Stimulated activated naive CD8-positive, alpha-beta T cell treated with anti-CD3 and anti-CD28 coated beads, Interleukin-15, amount 100 ng/mL, for 72 hours (primary cell): ENCODE measurements around the gene LYZ.
"Not testable (repeated sequence)": the region's sequence is repeated elsewhere in the genome, so short reads cannot be mapped to it uniquely, and the experiment has no call there.

Source experiments
- ATAC-seq: fragments of 150-1000 bp; cut with Tn5 transposase; 2 replicates; pipeline ENCODE4 v1.10.0; 2021; ENCODE audit warnings: mild to moderate bottlenecking, moderate library complexity
- DNase-seq, 2 donors: peaks; one replicate each; pipeline ENCODE4 v3.0.0; 2021 to 2022
- H3K27ac Mint-ChIP-seq, 2 donors: one replicate each; pipeline ENCODE4 v1.8.0; 2022; ENCODE audit warnings: mild to moderate bottlenecking in 2 of 2, mixed read lengths in 2 of 2, moderate library complexity in 2 of 2
- H3K27me3 Mint-ChIP-seq: one replicate; pipeline ENCODE4 v1.8.0; 2022; ENCODE audit warnings: mixed read lengths
- H3K4me1 Mint-ChIP-seq: one replicate; pipeline ENCODE4 v1.8.0; 2022; ENCODE audit warnings: mild to moderate bottlenecking, mixed read lengths
- H3K4me3 Mint-ChIP-seq, 2 donors: one replicate each; pipeline ENCODE4 v1.8.0; 2022; ENCODE audit warnings: mild to moderate bottlenecking in 2 of 2, mixed read lengths in 2 of 2, moderate library complexity in 1 of 2
- H3K9me3 Mint-ChIP-seq, 2 donors: one replicate each; pipeline ENCODE4 v1.8.0; 2022; ENCODE audit warnings: mixed read lengths in 2 of 2

LYZ gene

DNA sequence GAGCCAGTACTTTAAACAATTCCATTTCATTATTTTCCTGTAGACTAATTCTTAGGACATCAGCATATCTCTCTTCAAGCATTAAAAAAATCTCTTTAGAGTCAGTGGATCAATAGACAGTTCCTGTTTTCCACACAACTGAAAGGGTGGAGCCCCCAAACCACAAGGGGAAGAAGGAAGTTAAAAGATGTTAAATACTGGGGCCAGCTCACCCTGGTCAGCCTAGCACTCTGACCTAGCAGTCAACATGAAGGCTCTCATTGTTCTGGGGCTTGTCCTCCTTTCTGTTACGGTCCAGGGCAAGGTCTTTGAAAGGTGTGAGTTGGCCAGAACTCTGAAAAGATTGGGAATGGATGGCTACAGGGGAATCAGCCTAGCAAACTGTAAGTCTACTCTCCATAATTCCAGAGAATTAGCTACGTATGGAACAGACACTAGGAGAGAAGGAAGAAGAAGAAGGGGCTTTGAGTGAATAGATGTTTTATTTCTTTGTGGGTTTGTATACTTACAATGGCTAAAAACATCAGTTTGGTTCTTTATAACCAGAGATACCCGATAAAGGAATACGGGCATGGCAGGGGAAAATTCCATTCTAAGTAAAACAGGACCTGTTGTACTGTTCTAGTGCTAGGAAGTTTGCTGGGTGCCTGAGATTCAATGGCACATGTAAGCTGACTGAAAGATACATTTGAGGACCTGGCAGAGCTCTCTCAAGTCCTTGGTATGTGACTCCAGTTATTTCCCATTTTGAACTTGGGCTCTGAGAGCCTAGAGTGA is at the start of gene LYZ:
Gene LYZ (plus strand): TSS at position 220 of the 777 bp plus-strand sequence. CDS start 28 bp downstream, at position 248.
- Mint-ChIP-seq H3K4me3 (no peak within 1 kb of the TSS), H3K9me3 (no peaks in the 10 kb centered on the region)

DNA sequence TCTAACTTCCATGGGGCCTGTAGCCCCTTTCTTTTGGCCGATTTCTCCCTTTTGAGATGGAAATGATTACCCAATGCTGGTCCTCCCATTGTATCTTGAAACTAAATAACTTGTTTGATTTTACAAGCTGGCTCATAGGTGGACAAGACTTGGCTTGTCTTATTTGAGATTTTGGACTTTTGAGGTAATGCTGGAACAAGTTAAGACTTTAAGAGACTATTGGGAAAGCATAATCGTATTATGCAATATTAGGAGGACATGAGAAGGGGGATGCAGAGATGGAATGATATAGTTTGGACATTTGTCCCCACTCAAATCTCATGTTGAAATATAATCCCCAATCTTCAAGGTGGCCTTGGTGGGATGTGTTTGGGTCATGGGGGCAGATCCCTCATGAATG is 49.2 kb upstream of the LYZ start:
- DNase-seq (no peak), ATAC-seq (no peak)
- peaks cover 5 to 8% of the 10 kb centered on the region in 2 donors for H3K9me3 Mint-ChIP-seq
- peaks cover 21% of the 10 kb centered on the region for H3K27me3 Mint-ChIP-seq
- H3K27ac Mint-ChIP-seq: no peak overlapping the region
- no peaks in the 10 kb centered on the region for H3K4me1 Mint-ChIP-seq
- no peak overlapping the region for H3K4me3 Mint-ChIP-seq

More for the DNA sequence above, at the start of gene LYZ:
- DNase-seq (no peak), ATAC-seq (no peak)
- Mint-ChIP-seq H3K27ac (no peak within 1 kb of the TSS), H3K27me3 (peaks cover 6% of the 10 kb centered on the region), H3K4me1 (no peaks in the 10 kb centered on the region)

DNA sequence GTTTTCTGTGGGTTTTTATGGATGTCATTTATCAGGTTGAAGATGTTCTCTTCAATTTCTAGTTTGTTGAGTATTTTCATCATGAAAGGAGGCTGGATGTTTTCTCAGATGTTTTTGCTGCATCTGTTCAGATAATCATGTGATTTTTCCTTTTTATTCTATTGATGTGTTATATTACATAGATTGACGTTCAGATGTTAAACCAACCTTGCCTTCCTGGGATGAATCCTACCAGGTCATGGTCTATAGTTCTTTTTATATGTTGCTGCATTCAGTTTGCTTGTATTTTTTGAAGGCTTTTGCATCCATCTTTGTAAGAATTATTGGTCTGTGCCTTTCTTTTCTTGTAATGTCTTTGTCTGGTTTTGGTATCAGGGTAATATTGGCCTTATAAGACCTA is 43.9 kb upstream of the LYZ start:
- H3K27ac Mint-ChIP-seq: no peak overlapping the region
- H3K4me3 Mint-ChIP-seq: no peak overlapping the region
- peaks cover 11 to 13% of the 10 kb centered on the region in 2 donors for H3K9me3 Mint-ChIP-seq
- ATAC-seq (no peak), DNase-seq (no peak)
- H3K4me1 Mint-ChIP-seq: no peaks in the 10 kb centered on the region
- no peaks in the 10 kb centered on the region for H3K27me3 Mint-ChIP-seq

DNA sequence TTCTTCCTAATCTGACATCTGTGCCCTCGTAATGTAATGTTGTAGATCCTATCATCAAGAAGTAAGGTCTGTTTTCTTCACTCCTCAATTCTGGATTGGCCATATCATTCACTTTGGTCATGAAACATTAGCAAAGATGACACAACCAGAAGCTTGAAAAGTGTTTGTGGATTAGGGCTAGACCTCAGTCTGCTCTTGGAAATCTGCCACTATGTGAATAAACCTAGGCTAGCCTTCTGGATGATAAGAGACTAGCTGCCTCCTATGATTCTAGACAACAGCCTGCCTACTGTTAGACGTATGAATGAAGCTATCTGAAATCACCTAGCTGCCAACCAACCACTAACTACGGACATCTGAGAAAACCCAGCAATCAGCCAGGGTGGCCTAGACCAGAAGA is 38.7 kb upstream of the LYZ start:
- ATAC-seq: no peak
- no peak overlapping the region for H3K27ac Mint-ChIP-seq

DNA sequence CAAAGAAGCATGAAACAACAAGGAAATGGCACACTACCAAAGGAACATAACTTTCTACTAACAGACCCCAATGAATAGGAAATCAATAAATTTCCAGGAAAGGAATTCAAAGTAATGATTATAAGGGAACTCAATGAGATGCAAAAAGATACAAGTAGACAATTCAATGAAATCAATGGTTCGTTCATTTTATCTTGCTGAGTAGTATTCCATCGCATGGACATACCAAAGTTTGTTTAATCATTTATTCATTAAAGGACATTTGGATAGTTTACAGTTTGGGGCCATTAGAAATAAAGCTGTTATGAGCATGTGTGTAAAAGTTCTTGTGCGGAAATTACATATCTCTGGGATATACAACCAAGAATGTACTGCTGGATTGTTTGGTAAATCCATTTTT is 35.0 kb upstream of the LYZ start:
- no peak for ATAC-seq
- H3K4me3 Mint-ChIP-seq: no peak overlapping the region

More for the DNA sequence above, 38.7 kb upstream of the LYZ start:
- no peak overlapping the region for H3K4me3 Mint-ChIP-seq
- peaks cover 10 to 11% of the 10 kb centered on the region in 2 donors for H3K9me3 Mint-ChIP-seq
- no peaks in the 10 kb centered on the region for H3K27me3 Mint-ChIP-seq
- DNase-seq: no peak
- H3K4me1 Mint-ChIP-seq: no peaks in the 10 kb centered on the region

DNA sequence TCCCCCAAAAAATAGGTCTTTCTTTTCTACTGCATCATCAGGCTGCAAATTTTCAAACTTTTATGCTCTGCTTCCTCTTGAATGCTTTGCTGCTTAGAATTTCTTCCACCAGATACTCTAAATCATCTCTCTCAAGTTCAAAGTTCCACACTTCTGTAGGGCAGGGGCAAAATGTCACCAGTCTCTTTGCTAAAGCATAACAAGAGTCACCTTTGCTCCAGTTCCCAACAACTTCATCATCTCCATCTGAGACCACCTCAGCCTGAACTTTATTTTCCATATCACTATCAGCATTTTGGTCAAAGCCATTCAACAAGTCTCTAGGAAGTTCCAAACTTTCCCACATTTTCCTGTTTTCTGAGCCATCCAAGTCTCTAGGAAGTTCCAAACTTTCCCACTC is 31.4 kb upstream of the LYZ start:
- not testable (repeated sequence) for H3K4me3 Mint-ChIP-seq, DNase-seq

More for the DNA sequence above, 35.0 kb upstream of the LYZ start:
- Mint-ChIP-seq H3K4me1 (no peaks in the 10 kb centered on the region), H3K27ac (no peak overlapping the region), H3K27me3 (no peaks in the 10 kb centered on the region), H3K9me3 (peaks cover 18 to 27% of the 10 kb centered on the region in 2 donors)
- no peak for DNase-seq

DNA sequence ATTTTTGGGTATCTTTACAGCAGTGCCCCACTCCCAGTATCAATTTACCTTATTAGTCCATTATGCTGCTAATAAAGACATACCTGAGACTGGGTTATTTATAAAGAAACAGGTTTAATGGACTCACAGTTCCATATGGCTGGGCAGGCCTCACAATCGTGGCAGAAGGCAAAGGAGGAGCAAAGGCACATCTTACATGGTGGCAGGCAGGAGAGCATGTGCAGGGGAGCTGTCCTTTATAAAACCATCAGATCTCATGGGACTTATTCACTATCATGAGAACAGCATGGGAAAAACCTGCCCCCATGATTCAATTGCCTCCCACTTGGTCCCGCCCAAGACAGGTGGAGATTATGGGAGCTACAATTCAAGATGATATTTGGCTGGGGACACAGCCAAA is 30.9 kb upstream of the LYZ start:
- H3K27ac Mint-ChIP-seq, DNase-seq, ATAC-seq, H3K4me1 Mint-ChIP-seq, H3K4me3 Mint-ChIP-seq: not testable (repeated sequence)
- H3K27me3 Mint-ChIP-seq: peaks cover 10% of the 10 kb centered on the region
- H3K9me3 Mint-ChIP-seq: peaks cover 29 to 32% of the 10 kb centered on the region in 2 donors

More for the DNA sequence above, 31.4 kb upstream of the LYZ start:
- H3K27ac Mint-ChIP-seq, H3K4me1 Mint-ChIP-seq, ATAC-seq: not testable (repeated sequence)
- Mint-ChIP-seq H3K9me3 (peaks cover 29 to 32% of the 10 kb centered on the region in 2 donors), H3K27me3 (peaks cover 10% of the 10 kb centered on the region)

DNA sequence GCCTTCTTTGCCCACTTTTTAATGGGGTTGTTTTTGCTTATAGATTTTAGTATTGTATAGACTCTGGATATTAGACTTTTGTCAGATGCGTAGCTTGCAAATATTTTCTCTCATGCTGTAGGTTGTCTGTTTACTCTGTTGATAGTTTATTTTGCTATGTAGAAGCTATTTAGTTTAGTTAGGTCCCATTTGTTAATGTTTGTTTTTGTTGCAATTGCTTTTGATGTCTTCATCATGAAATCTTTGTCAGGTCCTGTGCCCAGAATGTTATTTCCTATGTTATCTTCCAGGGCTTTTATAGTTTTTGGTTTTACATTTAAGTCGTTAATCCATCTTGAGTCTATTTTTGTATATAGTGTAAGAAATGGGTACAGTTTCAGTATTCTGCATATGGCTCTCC is 30.0 kb upstream of the LYZ start:
- peaks cover 29 to 32% of the 10 kb centered on the region in 2 donors for H3K9me3 Mint-ChIP-seq
- H3K27ac Mint-ChIP-seq: no peak overlapping the region
- peaks cover 10% of the 10 kb centered on the region for H3K27me3 Mint-ChIP-seq
- DNase-seq (no peak), ATAC-seq (no peak)
- H3K4me1 Mint-ChIP-seq: no peaks in the 10 kb centered on the region
- no peak overlapping the region for H3K4me3 Mint-ChIP-seq

DNA sequence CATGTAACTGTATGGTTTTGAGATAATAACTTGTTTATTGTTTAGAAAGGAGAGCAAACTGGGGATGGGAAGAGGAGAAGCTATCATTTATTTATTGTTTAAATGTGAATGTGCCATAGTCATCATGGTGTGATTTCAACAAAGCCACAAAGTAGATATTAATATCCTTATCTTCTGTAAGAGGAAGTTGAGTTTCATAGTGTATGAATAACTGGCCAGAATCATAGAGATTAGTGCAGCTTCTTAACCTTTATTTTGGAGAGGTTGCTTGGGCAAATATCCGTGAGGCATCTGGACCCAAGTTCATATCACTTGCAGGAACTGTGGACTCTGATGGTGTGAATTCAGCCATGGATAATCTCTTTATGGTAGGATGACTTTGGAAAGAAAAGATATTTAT is 26.8 kb upstream of the LYZ start:
- peaks cover 10% of the 10 kb centered on the region for H3K27me3 Mint-ChIP-seq
- ATAC-seq (no peak), DNase-seq (no peak)
- peaks cover 19 to 21% of the 10 kb centered on the region in 2 donors for H3K9me3 Mint-ChIP-seq
- no peak overlapping the region for H3K4me3 Mint-ChIP-seq
- H3K27ac Mint-ChIP-seq: no peak overlapping the region
- peaks cover 5% of the 10 kb centered on the region for H3K4me1 Mint-ChIP-seq

DNA sequence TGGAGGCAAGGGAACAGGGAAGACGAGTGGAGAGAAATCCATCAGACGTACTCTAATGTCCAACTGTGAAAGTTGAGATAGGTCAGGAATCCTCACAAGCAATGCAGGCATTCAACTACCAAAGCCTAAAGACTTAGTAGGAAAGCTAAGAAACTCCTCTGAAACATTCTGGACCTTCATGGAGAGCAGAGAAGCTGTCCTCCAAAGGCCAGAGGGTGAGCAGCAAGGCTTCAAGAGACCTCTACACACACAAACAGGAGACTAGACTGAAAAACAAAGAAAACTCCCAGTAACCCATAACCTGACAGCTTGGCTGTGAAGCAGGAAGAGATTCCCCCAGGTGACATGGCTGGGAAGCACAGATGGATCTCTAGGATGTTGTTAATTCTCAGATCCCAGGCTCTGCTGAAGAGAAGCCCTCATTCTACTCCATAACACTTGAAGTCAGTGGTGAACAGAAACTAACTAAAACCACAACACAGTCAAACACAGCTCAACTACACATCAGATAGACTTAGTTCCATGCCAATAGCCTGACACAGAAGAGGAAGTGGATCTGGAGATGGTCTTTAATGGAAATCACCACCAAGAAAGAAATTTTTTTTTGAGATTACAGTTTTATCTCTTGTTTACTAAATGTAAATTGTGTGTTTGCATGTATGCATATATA is 23.2 kb upstream of the LYZ start:
- Mint-ChIP-seq H3K4me1 (peaks cover 19% of the 10 kb centered on the region), H3K27ac (no peak overlapping the region), H3K27me3 (peaks cover 10% of the 10 kb centered on the region), H3K9me3 (peaks cover 0 to 6% of the 10 kb centered on the region in 2 donors), H3K4me3 (no peak overlapping the region)
- DNase-seq: no peak
- ATAC-seq: peak; percentile 71

DNA sequence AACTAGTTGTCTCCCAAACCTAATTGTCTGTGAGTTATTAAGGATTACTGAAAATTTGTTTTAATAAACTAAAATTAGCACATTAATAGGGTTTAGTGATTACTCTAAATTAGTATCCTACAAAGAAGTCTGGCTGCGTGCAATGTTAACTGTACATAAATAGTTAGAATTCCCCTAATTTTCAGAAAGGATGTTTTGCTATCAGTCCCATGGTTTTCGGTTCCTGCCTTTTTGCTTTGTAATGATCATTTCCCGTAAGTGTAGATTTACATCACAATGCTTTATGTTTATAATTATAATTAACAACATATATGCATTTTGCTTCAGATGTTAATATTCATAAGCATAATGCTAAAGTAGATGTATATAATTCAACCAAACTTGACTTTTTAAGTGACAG is 19.8 kb upstream of the LYZ start:
- Mint-ChIP-seq H3K4me1 (peaks cover 40% of the 10 kb centered on the region), H3K4me3 (peak overlapping the region in 1 of 2 donors; percentile 38), H3K27ac (peak overlapping the region in 1 of 2 donors; percentile 40), H3K9me3 (no peaks in the 10 kb centered on the region), H3K27me3 (no peaks in the 10 kb centered on the region)
- DNase-seq: no peak
- ATAC-seq: no peak

DNA sequence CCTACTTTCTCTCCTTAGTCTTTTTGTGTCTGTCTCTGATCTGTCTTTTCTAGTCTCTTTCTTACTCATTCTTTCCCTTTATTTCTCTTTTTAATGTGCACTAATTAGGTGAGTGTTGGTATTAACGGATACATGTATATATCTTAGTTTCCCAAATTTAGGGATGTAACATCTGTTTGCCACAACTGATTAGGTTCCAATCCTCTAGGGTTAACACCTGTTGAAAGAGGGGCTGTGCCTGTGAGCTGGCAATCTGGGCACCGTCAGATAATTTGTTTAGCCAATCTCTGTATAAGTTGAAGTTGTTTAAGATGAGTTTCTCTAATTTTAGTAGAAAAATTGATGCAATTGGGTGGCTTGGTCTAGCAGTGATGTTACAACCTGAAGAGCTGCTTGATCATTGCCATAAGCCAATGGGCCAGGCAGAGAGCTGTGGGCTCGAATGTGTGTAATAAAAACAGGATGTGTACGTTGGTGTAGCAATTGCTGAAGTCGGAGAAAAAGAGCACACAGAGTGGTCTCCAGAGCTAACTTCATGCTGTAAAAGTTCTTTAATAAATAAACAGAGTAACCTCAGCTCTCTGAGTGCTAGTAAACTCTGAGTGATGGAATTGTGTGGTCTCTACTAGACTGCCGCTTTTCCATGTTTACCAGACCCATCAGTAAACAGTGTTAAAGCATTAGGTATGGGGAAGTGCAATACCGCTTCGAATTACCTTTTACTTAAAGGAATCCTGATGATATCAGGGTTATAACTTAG is 18.3 kb upstream of the LYZ start:
- DNase-seq (peak; percentile 8 to 46), ATAC-seq (peak; percentile 66)
- Mint-ChIP-seq H3K4me3 (peak overlapping the region; percentile 81 to 92), H3K4me1 (peaks cover 51% of the 10 kb centered on the region), H3K9me3 (no peaks in the 10 kb centered on the region), H3K27me3 (no peaks in the 10 kb centered on the region), H3K27ac (peak overlapping the region; percentile 95 to 98)

DNA sequence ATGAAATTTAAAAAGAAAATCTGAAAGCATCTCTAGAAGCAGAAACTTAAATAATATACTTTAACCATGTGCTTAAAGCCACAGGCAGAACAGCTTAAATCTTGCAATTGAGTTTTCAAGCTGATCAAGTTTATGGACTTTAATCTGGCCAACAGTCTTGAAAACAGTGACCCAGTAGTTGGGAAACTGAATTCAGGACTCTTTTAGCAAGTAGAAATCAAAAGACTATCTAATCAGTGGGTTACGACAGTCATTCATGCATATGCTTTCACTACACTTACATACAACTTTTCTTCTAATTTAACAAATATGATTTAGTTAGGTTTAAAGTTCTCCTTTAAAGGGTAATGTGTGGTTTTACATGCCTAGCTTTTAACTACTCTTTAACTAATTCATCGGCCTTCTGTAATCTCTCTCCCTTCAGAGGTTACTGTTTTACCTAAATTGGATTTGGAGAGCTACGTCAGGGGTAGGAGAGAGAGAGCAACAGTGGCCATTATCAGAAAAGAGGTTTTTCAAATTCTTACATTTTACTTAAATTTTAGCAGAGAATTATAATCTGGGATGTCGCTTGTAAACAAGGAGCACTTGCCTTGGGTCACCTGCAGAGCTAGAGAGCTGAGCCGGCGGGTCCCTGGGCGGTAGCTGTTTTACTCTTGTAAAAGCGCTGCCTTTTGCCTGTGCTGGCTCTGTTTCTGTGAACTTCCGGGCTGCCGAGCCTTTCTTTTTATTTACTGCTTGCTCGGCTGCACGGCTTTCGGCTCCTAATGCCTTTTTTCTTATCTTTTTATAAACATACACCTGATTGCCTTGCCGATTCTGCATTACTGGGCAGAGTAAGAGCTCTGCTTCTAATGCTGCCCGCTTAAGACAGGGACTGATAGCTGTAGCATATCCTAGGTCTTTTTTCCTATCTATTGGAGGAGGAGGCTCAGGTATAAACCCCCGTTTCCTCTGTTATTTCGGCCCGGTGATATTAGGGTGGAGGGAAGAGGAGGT is 17.4 kb upstream of the LYZ start:
- DNase-seq: peak; percentile 53 to 61
- peak overlapping the region; percentile 95 to 98 for H3K27ac Mint-ChIP-seq

DNA sequence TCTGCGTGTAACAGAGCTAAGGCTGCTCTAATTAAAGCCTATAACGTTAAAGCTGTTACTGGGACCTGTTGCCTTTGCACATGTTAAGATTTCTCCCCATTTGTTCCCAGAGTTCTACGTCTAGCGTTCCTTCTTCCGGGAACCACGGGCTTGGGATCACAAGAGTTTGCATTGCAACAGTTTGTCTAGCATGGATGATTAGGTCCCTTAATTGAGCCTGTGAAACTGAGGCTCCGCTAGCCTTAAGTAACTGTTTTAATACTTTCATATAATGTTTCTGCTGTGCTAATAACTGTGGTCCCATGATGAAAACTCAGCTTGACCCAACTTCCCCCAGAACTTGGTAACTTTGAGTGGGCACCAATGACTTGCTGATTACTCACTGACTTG is 16.7 kb upstream of the LYZ start:
- Mint-ChIP-seq H3K27me3 (no peaks in the 10 kb centered on the region), H3K4me1 (peaks cover 48% of the 10 kb centered on the region), H3K27ac (peak overlapping the region; percentile 95 to 98), H3K9me3 (no peaks in the 10 kb centered on the region), H3K4me3 (peak overlapping the region; percentile 81 to 92)
- ATAC-seq (no peak), DNase-seq (no peak)

More for the DNA sequence above, 17.4 kb upstream of the LYZ start:
- peak overlapping the region; percentile 81 to 92 for H3K4me3 Mint-ChIP-seq
- no peaks in the 10 kb centered on the region for H3K9me3 Mint-ChIP-seq
- no peaks in the 10 kb centered on the region for H3K27me3 Mint-ChIP-seq
- ATAC-seq: peak; percentile 78
- peaks cover 48% of the 10 kb centered on the region for H3K4me1 Mint-ChIP-seq
